T-helper 2 cell treated with Interferon-gamma antibody and Interleukin-4, amounts not matched to agents 100 ng/mL and 5 ng/mL, for 36 hours (primary cell): ENCODE results near the gene OSCP1. TPM values are rescaled to one million over a fixed set of nuclear protein-coding genes. Genes with fewer than 3 reads are reported as not detected.

Experiments
- intact Hi-C: fragments of 100-400 bp; cut with micrococcal nuclease; formaldehyde crosslinking; loops from one replicate; pipeline ENCODE4 v1.15.1; 2023
- total RNA-seq: library from RNA; stranded (reverse); gene quantifications from 2 replicates; pipeline ENCODE4 v1.2.3, GENCODE V29; 2022

The OSCP1 gene
- total RNA-seq, 1 donor from 2014 or later, result 0.82 TPM

DNA sequence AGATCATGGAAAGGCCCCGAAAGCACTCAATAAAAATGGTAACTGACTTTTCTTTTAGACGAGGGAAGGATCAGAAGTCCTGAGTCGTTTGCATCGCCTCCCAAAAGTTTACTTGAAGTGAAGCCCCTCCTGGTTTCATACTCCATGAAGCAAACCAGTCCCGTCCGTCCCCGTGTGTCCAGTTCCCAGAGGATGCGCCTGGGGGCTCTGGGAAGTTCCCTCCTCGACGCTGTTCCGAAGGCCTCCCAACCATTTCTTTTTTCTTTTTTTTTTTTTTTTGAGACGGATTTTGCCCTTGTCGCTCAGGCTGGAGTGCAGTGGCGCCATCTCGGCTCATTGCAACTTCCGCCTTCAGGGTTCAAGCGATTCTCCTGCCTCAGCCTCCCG is 661 bp upstream of the OSCP1 start:
- intact Hi-C loops, result loop anchor here (1.0 kb wide), 3 partner anchors 13 to 227 kb away; partner anchors contain the start of genes MRPS15 and THRAP3

DNA sequence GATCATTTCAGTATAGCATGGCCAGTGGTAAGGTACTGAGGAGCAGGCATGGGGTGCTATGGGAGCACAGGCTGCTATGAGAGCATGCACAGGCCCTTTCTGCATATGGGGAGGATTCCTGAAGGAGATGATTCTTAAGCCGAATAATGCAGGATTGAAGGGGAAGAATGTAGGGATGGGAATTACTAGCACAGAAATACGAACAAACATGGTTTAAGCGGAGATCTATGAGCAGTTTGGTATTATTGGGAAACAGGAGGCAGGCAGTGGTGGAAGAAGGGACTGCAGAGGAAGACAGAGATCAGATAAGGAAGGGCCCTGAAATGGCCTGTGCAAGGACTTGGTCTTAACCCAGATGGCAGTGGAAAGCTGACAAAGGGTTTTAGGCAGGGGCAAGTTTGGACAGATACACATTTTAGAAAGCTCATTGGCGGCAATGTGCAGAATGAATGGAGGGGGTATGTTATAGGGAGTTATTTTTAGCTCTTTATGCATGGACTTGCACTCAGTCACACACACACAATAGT is 1.7 kb downstream of the OSCP1 start:
- intact Hi-C loops, result no loop called here

DNA sequence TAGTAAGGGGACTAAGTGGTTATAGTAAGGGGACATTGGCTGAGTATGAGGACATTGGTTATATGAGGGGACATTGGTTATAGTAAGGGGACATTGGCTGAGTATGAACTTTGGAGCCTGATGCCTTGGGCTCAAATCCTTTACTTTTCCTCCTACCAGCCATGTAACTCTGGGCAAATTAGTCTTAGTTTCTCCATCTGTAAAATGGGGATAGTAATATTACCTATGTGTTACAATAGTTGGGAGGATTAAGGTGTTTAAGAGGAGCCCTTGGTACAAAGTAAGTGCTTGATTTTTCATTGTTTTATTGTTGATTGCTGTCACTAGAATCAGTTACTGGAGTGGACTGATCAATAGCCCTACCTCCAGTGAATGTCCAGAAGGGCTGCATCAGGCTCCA is 2.8 kb downstream of the OSCP1 start:
- intact Hi-C loops, result no loop called here

DNA sequence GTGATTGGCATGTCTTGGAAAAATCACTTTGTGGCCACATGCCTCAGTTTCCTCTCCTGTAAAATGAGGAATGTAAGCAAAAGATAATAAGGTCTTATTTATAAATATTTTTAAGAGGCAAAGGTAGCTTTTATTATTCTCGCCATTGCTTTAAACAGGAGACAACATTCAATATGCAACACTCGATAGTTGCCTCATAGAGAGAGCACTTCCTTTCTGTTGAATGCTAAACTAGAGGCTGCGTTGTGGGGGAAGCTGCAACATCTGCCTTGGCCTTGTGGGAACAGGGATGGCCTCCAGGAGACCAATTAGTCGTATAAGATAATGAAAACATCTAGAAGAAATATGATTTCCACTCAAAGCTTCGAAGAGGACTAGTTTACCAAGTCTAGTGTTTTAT is 3.5 kb downstream of the OSCP1 start:
- intact Hi-C loops, result no loop called here

DNA sequence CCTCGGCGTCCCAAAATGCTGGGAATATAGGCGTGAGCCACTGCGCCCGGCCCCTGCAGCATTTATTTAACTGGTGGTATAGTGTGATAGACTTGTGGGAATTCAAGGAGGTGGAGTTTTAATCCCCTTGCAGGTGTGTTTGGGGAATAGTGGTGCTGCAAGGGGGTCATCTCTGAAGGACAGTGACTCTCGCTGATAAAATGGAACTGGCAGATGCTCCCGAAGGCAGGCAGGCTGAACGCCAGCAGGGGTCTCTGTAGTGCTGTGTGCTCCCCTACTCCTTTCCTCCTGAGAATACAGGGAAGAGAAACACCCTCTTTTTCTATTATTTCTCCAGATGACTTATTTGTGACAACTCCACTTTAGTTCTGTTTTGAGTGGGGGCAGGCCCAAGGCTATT is 4.0 kb downstream of the OSCP1 start:
- intact Hi-C loops, result no loop called here

DNA sequence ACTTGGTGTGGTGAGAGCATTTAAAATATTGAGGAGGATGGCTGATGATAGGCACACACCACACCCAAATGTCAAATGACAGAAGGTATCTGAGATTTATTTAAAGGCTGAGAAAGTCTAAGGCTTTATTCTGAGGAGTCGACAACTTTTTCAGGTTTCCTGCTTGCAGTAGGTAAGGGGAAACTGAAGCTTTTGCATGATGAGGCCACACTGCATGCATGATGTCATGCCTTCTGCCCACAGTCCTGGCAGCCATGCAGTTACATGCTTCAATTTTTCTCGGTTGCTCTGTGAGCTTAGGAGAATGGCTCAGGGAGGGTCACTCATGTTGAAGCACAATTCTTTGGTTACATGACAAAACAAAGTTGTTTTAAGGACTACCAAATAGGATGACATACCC is 7.0 kb downstream of the OSCP1 start:
- intact Hi-C loops, result no loop called here

DNA sequence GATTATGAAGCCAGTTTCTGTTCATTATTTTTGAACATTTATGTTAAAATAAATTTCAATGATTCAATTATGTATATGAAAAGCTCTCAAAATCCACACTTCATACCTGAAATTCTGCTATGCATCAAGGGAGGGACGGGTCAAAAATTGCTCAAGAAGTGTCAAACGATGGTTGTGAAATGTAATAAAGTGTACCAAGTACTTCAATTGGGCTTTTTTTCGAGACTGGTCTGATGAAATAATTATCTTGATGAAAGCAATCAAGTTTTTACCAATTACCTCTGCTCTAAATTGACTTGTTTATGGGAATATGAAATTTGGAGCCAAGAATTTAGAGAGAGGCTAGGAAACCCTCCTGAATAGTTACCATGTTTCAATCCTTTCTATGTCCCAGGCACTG is 7.9 kb downstream of the OSCP1 start:
- intact Hi-C loops, result no loop called here

DNA sequence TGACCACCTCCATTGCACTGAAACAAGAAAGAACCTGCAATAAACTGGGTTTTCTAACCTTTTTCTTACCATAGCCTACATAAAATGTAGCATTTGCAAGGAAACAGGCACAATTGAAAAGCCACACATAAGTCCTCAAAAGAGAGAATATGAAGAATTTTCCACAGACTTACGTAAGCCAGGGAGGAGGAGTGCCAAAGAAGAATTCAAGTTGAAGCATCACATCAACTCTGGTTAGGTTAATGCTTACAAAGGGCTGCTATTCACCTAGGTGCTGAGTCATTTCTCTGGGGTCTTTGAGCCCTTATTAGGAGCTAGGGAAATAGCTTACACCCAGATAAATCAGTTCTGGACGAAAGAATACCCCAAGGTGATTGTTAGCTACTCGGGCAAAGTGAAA is 9.6 kb downstream of the OSCP1 start:
- intact Hi-C loops, result no loop called here

DNA sequence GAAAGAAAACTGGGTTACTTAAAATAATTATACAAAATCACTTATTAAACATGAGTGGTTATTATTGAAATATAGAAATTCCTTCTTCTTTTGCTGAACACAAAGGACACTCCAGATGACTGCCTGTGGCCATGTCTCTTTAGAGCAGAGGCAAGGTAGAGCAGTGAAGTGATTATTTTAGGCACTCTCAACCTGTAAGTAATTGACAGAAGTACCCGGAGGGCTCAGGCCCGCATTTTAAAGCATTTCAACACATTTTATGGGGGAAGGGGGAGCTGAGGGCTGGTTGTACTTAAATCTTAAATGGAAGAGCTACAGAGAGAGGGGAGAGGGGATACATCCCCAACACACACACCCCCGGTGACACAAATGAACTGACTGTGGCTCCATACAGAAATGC is 10.2 kb downstream of the OSCP1 start:
- intact Hi-C loops, result no loop called here

DNA sequence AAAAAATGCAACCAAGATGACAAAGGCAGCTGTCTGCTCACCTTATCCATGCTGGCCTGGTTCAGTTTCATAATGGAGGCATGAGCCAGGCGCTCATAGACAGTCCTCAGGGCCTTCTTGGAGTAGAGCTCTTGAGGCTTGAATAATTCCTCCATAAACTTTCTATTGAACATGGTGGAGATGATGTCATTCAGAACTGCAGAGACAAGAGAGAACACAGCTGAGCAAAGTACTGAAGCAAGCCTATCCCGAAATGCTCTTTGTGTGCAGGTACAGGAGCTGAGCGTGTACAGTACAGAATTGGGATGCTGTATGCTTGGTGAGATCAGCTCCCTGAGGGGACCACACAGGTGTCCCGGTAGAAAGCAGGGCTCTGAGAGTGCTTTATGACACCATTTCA is 11.5 kb downstream of the OSCP1 start:
- intact Hi-C loops, result no loop called here

DNA sequence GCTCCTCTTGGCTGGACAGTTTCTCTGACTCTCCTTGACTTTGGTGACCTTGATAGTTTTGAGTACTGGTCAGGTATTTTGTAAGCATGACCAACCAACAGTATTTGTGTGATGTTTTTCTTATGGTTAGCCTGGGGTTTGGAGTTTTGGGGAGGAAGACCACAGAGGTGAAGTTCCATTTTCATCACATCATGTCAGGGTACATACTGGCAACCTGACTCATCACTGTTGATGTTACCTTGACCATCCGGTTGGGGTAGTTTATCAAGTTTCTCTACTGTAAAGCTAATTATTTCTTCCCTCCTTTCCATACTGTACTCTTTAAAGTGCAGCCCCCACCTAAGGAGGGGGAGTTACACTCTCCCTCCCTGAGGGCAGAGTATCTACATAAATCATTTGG is 13.4 kb downstream of the OSCP1 start:
- intact Hi-C loops, result no loop called here

DNA sequence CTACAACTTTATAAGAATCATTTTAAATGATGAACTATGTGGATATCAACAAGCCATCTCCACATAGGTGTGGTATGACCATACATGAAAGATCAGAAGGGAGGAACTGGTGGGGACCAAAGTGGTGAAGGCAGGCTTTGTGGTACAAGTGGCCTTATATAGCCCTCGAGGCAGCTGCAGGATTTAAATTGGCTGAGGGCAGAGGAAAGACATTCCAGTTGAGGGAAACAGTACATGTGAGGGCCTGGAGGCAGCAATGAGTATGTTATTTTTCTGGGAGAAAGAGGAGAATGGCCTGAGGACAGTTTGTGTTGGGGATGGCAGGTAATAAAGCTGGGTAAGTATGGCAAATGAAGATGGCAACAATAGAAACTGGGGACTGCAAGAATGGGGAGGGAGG is 17.1 kb downstream of the OSCP1 start:
- intact Hi-C loops, result no loop called here

DNA sequence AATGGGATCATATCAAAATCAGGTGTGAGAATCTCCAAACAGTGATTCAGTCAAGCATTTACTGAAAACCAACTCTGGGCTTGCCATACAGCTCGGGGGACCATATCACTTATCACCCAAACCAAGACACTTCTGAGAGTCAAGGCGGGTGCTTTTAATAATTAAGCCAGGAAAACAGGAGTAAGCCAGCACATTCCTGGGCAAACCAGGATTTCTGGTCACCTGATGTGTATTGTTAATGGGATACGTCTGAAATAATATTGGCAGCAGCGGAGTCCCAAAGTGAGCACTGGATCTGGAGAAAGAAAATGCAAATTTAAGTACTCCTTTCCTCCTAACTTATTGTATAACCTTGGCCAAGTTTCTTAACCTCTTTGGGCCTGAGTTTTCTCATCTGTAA is 17.6 kb downstream of the OSCP1 start:
- intact Hi-C loops, result no loop called here

DNA sequence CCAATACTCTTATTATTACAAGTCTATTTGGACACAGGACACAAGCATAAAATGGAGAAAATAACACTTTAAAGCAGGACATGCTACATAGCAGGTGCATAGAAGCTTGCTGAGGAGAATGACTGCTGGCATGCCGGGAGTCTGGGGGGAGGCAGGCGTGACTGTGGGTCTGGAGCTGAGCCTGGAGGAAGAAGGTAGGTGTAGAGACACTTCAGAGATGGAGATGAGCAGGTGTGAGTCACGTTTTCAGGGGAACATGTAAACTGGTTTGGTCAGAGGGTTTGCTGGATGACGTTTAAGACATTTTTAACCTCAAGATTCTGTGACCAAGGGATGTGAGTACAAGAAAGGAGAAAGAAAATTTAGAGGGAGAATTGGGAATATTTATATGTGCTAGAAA is 24.5 kb downstream of the OSCP1 start:
- intact Hi-C loops, result no loop called here

DNA sequence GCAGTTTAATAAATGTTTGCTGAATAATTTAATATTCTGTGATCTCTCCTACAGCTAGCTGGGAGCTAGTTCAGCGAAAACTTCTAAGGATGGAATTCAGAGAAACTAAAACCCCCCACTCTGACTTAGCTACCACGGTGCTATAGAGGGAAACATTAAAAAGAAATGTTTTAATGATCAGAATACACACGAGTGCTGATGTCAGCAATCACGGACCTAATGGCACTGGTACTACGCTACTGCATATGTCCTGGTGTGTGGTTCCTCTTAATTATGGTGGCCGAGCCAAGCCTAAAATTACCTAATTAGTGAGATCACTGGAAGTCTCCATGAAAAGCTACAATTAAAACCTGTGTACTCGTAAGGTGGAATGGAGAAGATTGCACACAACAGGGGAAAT is 28.6 kb downstream of the OSCP1 start:
- intact Hi-C loops, result loop anchor here (2.0 to 5.0 kb wide), 2 partner anchors 35 to 99 kb away; partner anchors contain the start of gene EVA1B

DNA sequence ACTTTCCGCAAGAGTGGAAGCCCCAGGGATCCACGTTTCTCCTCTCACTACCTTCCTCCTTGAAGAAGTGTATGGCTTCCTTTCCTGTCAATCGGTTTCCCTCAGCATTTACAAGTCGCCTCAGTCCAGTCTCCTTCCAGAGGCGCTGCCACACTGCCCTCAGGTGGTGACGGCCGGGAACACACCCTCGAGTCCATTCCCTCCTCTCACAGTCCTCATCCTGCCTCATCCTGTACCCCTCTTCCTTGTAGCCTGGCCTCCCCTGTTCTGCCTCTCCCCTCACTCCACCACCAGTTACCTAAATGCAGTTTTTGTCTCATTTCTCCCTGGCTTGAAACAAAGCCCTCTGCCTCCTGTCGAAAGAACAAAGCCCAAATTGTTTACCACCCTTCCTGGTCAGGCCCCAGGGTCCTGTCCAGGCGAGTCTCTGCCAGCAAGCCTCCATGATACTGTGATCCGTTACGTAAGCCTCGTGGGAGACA is 29.4 kb downstream of the OSCP1 start:
- intact Hi-C loops, result loop anchor here (1.0 to 5.0 kb wide), 5 partner anchors 34 to 322 kb away; partner anchors contain the start of gene EVA1B

DNA sequence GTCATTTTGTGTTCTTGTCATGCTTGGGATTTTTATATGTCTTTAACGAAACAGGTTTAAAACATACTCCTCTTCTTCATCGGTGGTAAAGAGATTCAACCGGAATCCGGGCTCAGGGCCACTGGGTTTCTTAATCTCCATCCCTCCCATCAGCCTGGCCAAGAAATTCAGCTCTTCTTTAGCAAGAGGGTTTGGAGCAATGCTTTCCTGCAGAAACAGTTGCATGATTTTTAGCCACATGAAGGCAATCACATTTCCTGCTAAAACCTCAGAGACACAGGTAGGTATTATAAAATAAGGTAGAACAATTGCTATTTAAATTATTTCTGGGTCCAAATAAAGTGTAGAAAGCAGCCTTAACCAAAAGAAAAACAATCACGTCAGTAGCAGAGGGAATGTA is 29.8 kb downstream of the OSCP1 start:
- intact Hi-C loops, result loop anchor here (1.0 to 5.0 kb wide), 5 partner anchors 34 to 321 kb away; partner anchors contain the start of gene EVA1B

DNA sequence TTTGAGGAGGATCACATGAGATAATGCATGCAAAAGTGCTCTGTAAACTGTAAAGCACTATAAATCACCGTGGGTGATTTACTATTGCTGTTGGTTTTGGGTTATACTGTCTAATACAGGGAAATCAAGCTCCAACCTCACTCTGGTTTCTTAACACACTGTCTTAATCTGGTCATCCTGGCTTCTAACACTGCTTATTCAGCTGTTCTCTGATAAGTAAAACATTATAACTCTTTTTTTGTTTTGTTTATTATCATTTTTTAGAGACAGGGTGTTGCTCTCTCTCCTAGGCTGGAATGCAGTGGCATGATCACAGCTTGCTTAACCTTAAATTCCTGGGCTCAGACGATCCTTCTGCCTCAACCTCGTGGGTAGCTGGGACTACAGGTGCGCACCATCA is 30.7 kb downstream of the OSCP1 start:
- intact Hi-C loops, result no loop called here

DNA sequence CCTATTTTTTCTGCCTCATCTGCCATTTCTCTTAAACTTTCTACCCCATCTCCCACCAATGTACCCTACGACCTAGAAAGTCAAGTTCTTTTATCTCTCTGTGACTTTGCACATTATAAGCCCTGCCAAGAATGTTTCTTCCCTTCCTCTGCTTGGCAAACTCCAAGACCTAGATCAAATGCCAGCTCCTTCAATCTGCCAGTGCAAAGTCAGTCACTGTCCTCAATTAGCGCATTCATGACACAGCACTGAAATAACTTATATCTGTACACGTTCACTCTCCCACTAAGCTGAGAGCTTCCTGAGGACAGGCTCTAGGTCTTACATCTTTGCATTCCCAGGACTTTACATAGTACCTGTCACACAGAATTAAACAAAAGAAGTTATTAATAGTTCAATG is 31.1 kb downstream of the OSCP1 start:
- intact Hi-C loops, result no loop called here

DNA sequence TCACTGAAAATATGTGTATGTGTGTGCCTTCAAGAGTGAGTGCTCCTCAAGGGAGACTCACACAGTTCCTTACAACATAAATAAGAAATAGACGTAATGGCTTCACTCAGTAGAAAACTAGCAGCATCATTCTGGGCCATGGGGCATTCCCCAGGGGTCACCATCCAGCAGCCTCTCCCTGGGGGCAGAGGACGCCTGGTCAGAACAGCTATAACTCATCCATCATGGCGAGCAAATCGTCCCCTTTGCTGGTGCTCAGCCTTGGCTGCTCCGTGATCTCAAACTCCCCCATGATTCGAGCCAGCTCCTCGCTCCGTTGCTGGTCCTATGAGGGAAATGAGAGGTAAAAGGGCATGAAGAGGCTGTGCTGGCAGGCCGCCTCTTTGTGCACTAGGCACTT is 32.3 kb downstream of the OSCP1 start:
- intact Hi-C loops, result no loop called here

DNA sequence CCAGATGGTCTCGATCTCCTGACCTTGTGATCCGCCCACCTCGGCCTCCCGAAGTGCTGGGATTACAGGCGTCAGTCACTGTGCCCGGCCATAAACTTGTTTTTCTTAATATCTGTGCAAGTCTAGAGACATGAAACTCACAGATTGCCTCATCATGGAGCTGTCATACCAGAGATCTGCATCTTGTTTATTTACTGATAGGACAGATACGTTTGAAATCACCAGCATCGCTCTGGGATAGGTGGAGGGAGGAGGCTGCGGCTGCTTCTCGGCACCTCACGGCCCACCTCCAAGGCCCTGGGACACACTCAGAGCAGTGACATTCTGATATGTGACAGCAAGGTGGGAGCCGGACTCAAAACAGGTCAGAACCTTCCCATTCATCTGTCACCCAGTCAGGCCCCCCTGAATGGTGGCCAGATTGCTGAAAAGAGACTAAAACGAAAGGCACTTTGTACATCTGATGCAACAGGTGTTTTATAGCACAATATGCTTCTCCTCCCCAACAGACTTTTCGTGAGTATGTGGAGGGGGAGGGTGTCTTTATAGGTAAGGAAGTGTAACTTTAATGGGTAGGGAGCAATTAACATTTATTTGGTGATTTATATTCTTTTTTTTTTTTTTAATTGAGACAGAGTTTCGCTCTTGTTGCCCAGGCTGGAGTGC is 34.5 kb downstream of the OSCP1 start:
- intact Hi-C loops, result no loop called here

DNA sequence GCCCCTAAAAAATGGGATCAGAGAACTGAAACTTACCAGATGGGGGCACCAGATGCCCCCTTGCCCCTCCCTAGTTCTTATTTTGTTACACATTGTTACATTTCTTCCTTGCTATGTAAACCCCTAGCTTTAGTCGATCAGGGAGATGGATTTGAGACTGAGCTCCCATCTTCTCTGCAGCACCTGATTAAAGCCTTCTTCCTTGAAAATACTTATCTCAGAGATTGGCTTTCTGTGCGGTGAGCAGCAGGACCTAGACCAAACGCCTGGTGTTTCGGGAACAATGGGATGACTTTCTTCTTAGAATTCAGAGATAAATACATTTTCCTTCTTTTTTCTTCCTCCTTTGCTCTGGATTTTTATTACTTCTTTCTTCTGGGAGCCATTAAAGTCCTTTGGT is 35.9 kb downstream of the OSCP1 start:
- intact Hi-C loops, result no loop called here
